H9 (cell line): Measurements from ENCODE around the gene GABRE. TPM values are rescaled to one million over a fixed set of nuclear protein-coding genes. Genes with fewer than 3 reads are reported as not detected.

Experiments used
- DNase-seq: peaks from one replicate; pipeline ENCODE4 v3.0.0-alpha.2; 2017
- H2AFZ ChIP-seq: one replicate; pipeline ENCODE4 v1.6.1; 2013; ENCODE audit warnings: mild to moderate bottlenecking, low read length, control low read depth, moderate library complexity
- H2AK5ac ChIP-seq: 2 replicates; pipeline ENCODE4 v1.6.1; 2013; ENCODE audit warnings: low read length, control low read depth, mixed read lengths; ENCODE audit not compliant: insufficient read length
- H2BK120ac ChIP-seq: one replicate; pipeline ENCODE4 v1.6.1; 2013; ENCODE audit warnings: low read depth, mild to moderate bottlenecking, low read length, control low read depth, inconsistent platforms; ENCODE audit not compliant: poor library complexity, severe bottlenecking
- H2BK12ac ChIP-seq: 2 replicates; pipeline ENCODE4 v1.6.1; 2013; ENCODE audit warnings: low read length, control low read depth, mixed read lengths, low read depth; ENCODE audit not compliant: insufficient read length
- H2BK15ac ChIP-seq: 2 replicates; pipeline ENCODE4 v1.6.1; 2013; ENCODE audit warnings: low read depth, low read length, control low read depth
- H2BK20ac ChIP-seq: one replicate; pipeline ENCODE4 v1.6.1; 2013; ENCODE audit warnings: low read depth, mild to moderate bottlenecking, low read length, control low read depth, inconsistent platforms; ENCODE audit not compliant: poor library complexity, severe bottlenecking
- H2BK5ac ChIP-seq: 2 replicates; pipeline ENCODE4 v1.6.1; 2013; ENCODE audit warnings: low read length, control low read depth, mixed read lengths; ENCODE audit not compliant: insufficient read length
- H3K14ac ChIP-seq: 2 replicates; pipeline ENCODE4 v1.6.1; 2013; ENCODE audit warnings: low read length, control low read depth; ENCODE audit not compliant: insufficient read depth
- H3K18ac ChIP-seq: 2 replicates; pipeline ENCODE4 v1.6.1; 2013; ENCODE audit warnings: low read depth, mild to moderate bottlenecking, mixed read lengths, low read length, control low read depth; ENCODE audit not compliant: insufficient read length
- H3K23ac ChIP-seq: 2 replicates; pipeline ENCODE4 v1.6.1; 2013; ENCODE audit warnings: low read length, control low read depth, mixed read lengths, low read depth; ENCODE audit not compliant: insufficient read length
- H3K23me2 ChIP-seq: 2 replicates; pipeline ENCODE4 v1.6.1; 2013; ENCODE audit warnings: low read depth, mild to moderate bottlenecking, mixed read lengths, low read length, control low read depth; ENCODE audit not compliant: insufficient read length, poor library complexity, severe bottlenecking
- H3K27ac ChIP-seq: 2 replicates; pipeline ENCODE4 v1.5.1; 2013; ENCODE audit warnings: low read length, control low read depth, mixed read lengths, low read depth; ENCODE audit not compliant: insufficient read length
- H3K27me3 ChIP-seq: 2 replicates; pipeline ENCODE4 v1.6.1; 2013; ENCODE audit warnings: low read length, control low read depth, inconsistent platforms; ENCODE audit not compliant: insufficient read depth
- H3K4ac ChIP-seq: 2 replicates; pipeline ENCODE4 v1.6.1; 2013; ENCODE audit warnings: low read depth, mild to moderate bottlenecking, control low read depth, inconsistent platforms, low read length, moderate library complexity
- H3K4me1 ChIP-seq: 2 replicates; pipeline ENCODE4 v1.6.1; 2013; ENCODE audit warnings: low read length, control low read depth, inconsistent platforms; ENCODE audit not compliant: insufficient read depth
- H3K4me2 ChIP-seq: 2 replicates; pipeline ENCODE4 v1.6.1; 2013; ENCODE audit warnings: low read length, control low read depth, mixed read lengths; ENCODE audit not compliant: insufficient read length, insufficient read depth
- H3K56ac ChIP-seq: 2 replicates; pipeline ENCODE4 v1.6.1; 2013; ENCODE audit warnings: low read depth, mild to moderate bottlenecking, mixed read lengths, low read length, control low read depth; ENCODE audit not compliant: insufficient read length
- H3K79me1 ChIP-seq: 2 replicates; pipeline ENCODE4 v1.6.1; 2013; ENCODE audit warnings: low read depth, mild to moderate bottlenecking, moderate library complexity, low read length, control low read depth, inconsistent platforms; ENCODE audit not compliant: insufficient read depth, poor library complexity, severe bottlenecking
- H3K79me2 ChIP-seq: 2 replicates; pipeline ENCODE4 v1.6.1; 2013; ENCODE audit warnings: low read length, control low read depth, inconsistent platforms; ENCODE audit not compliant: insufficient read depth
- H3K9ac ChIP-seq: 2 replicates; pipeline ENCODE4 v1.6.1; 2013; ENCODE audit warnings: low read length, control low read depth, mixed read lengths; ENCODE audit not compliant: insufficient read length; ENCODE audit errors: extremely low read depth
- H3K9me3 ChIP-seq: one replicate; pipeline ENCODE4 v1.6.1; 2013; ENCODE audit warnings: low read depth, low read length, inconsistent platforms; ENCODE audit not compliant: control insufficient read depth
- H3T11ph ChIP-seq: one replicate; pipeline ENCODE4 v1.6.1; 2013; ENCODE audit warnings: mild to moderate bottlenecking, low read length, control low read depth, inconsistent platforms
- H4K20me1 ChIP-seq: one replicate; pipeline ENCODE4 v1.6.1; 2013; ENCODE audit not compliant: control insufficient read depth, insufficient read length, insufficient read depth
- H4K5ac ChIP-seq: 2 replicates; pipeline ENCODE4 v1.6.1; 2013; ENCODE audit warnings: low read depth, mild to moderate bottlenecking, mixed read lengths, low read length, control low read depth; ENCODE audit not compliant: insufficient read length
- H4K8ac ChIP-seq: replicated peaks from 2 replicates; pipeline ENCODE4 v1.6.1; 2013; ENCODE audit warnings: low read length, control low read depth, mixed read lengths, low read depth; ENCODE audit not compliant: insufficient read length
- H4K91ac ChIP-seq: 2 replicates; pipeline ENCODE4 v1.6.1; 2013; ENCODE audit warnings: low read depth, mild to moderate bottlenecking, moderate library complexity, mixed read lengths, low read length, control low read depth; ENCODE audit not compliant: insufficient read length
- H3K27ac Mint-ChIP-seq, 3 experiments: 2 replicates in 2 of 3; 3 replicates in 1 of 3; pipeline ENCODE4 v1.8.0; 2020 to 2021; ENCODE audit warnings: mixed read lengths in 3 of 3, mild to moderate bottlenecking in 1 of 3, moderate library complexity in 1 of 3
- H3K27me3 Mint-ChIP-seq: 2 replicates; pipeline ENCODE4 v1.8.0; 2021; ENCODE audit warnings: low read depth, mild to moderate bottlenecking, moderate library complexity, mixed read lengths
- H3K36me3 Mint-ChIP-seq, 3 experiments: 2 replicates in 2 of 3; 3 replicates in 1 of 3; pipeline ENCODE4 v1.8.0; 2020 to 2021; ENCODE audit warnings: low read depth in 3 of 3, mixed read lengths in 3 of 3; ENCODE audit not compliant: insufficient read depth in 1 of 3
- H3K4me1 Mint-ChIP-seq, 2 experiments: 2 replicates each; pipeline ENCODE4 v1.8.0; 2020; ENCODE audit warnings: mixed read lengths in 2 of 2
- H3K4me3 Mint-ChIP-seq, 2 experiments: 2 replicates in 1 of 2; 3 replicates in 1 of 2; pipeline ENCODE4 v1.8.0; 2020 to 2021; ENCODE audit warnings: mild to moderate bottlenecking in 2 of 2, mixed read lengths in 2 of 2, moderate library complexity in 1 of 2
- H3K9me3 Mint-ChIP-seq, 2 experiments: 2 replicates in 1 of 2; 3 replicates in 1 of 2; pipeline ENCODE4 v1.8.0; 2020; ENCODE audit warnings: mild to moderate bottlenecking in 2 of 2, mixed read lengths in 2 of 2, moderate library complexity in 1 of 2
- CTCF ChIP-seq: fragments of 200-600 bp; sonication (generic); conservative IDR thresholded peaks from 3 replicates; pipeline ENCODE4 v1.8.0; 2021; ENCODE audit warnings: antibody characterized with exemption, mild to moderate bottlenecking
- WGBS: extraction: QIAGEN DNeasy Blood & Tissue Kit; methylation state at CpG from one replicate; pipeline ENCODE4 v1.1.7; 2013; ENCODE audit warnings: missing lambda C conversion rate, low lambda C conversion rate, mixed read lengths; ENCODE audit not compliant: insufficient read length; ENCODE audit errors: extremely low coverage; 5-methylcytosine and 5-hydroxymethylcytosine counted together
- total RNA-seq: library from RNA; stranded (reverse); gene quantifications from 2 replicates; pipeline ENCODE4 v1.2.1, GENCODE V29; 2021

The GABRE gene
- total RNA-seq, 1 experiment from 2014 or later = 1.8 TPM

GRCh38 chrX:151973851-151974335 lies 583 bp downstream of the GABRE start:
- peak; percentile 33 for DNase-seq
- TF ChIP-seq CTCF = no peak
- Histone ChIP-seq H3K23ac (no peak overlapping the region), H2AK5ac (no peak overlapping the region), H3K27me3 (peaks cover 7% of the 10 kb centered on the region; the same call in 1 of the 2 replicates), H2BK12ac (no peak overlapping the region), H2BK120ac (no peak overlapping the region), H3T11ph (no peak overlapping the region), H3K79me1 (no peaks in the 10 kb centered on the region), H3K27ac (no peak overlapping the region), H2BK15ac (no peak overlapping the region), H2AFZ (no peak overlapping the region), H3K56ac (no peak overlapping the region), H3K18ac (no peak overlapping the region), H4K5ac (no peak overlapping the region), H2BK5ac (no peak overlapping the region), H3K4ac (no peak overlapping the region), H4K91ac (no peak overlapping the region), H4K20me1 (no peaks in the 10 kb centered on the region), H3K4me2 (peak overlapping the region; percentile 1), H3K9ac (no peak overlapping the region), H4K8ac (no peak overlapping the region), H3K4me1 (0 out of 2 replicates have a peak, but pooled peaks cover 2% of the 10 kb centered on the region), H2BK20ac (no peak overlapping the region), H3K79me2 (0 out of 2 replicates have a peak, but pooled peaks cover 2% of the 10 kb centered on the region), H3K14ac (no peak overlapping the region), H3K9me3 (peaks cover 41% of the 10 kb centered on the region), H3K23me2 (no peaks in the 10 kb centered on the region)
- Mint-ChIP-seq H3K27me3 (peaks cover 51% of the 10 kb centered on the region), H3K9me3 (peaks cover 73% of the 10 kb centered on the region in 2 experiments), H3K36me3 (peaks cover 9 to 14% (median 11%) of the 10 kb centered on the region in 3 experiments), H3K27ac (no peak overlapping the region), H3K4me3 (peak overlapping the region; percentile 49 to 80), H3K4me1 (peaks cover 9 to 17% of the 10 kb centered on the region in 2 experiments; a peak in 3 of 4 replicates)
- no CpG with 5 or more reads among the region's 21 CpGs for WGBS
